Karpas-422 (cell line): Measurements from ENCODE around the gene PPIL3. TPM values are rescaled to one million over a fixed set of nuclear protein-coding genes. Genes with fewer than 3 reads are reported as not detected.
"Not testable (repeated sequence)": the region's sequence is repeated elsewhere in the genome, so short reads cannot be mapped to it uniquely, and the experiment has no call there.

Experiments
- DNase-seq: peaks from one replicate; pipeline ENCODE4 v3.0.0-alpha.2; 2015
- H2AFZ ChIP-seq: fragments of 200-600 bp; sonication (generic); 2 replicates; pipeline ENCODE4 v1.6.1; 2014; ENCODE audit warnings: antibody characterized with exemption, low read length, mixed read lengths
- H3K27ac ChIP-seq: fragments of 200-600 bp; sonication (generic); 2 replicates; pipeline ENCODE4 v1.5.1; 2014; ENCODE audit warnings: mild to moderate bottlenecking, low read length, moderate library complexity
- H3K27me3 ChIP-seq: fragments of 200-600 bp; sonication (generic); 2 replicates; pipeline ENCODE4 v1.6.1; 2014; ENCODE audit warnings: low read length, mixed read lengths
- H3K36me3 ChIP-seq: fragments of 200-600 bp; sonication (generic); 2 replicates; pipeline ENCODE4 v1.6.1; 2014; ENCODE audit warnings: low read length, mixed read lengths; ENCODE audit not compliant: insufficient read depth
- H3K4me1 ChIP-seq: fragments of 200-600 bp; sonication (generic); 2 replicates; pipeline ENCODE4 v1.6.1; 2014; ENCODE audit warnings: mild to moderate bottlenecking, low read length, mixed read lengths
- H3K4me2 ChIP-seq: fragments of 200-600 bp; sonication (generic); 2 replicates; pipeline ENCODE4 v1.6.1; 2014; ENCODE audit warnings: low read length, low read depth, mild to moderate bottlenecking; ENCODE audit not compliant: poor library complexity, severe bottlenecking
- H3K4me3 ChIP-seq: fragments of 200-600 bp; sonication (generic); 2 replicates; pipeline ENCODE4 v1.5.1; 2014; ENCODE audit warnings: mild to moderate bottlenecking, antibody characterized with exemption, low read length, mixed read lengths
- H3K79me2 ChIP-seq: fragments of 200-600 bp; sonication (generic); 2 replicates; pipeline ENCODE4 v1.6.1; 2014; ENCODE audit warnings: mild to moderate bottlenecking, low read length, mixed read lengths
- H3K9ac ChIP-seq: fragments of 200-600 bp; sonication (generic); 2 replicates; pipeline ENCODE4 v1.6.0; 2014; ENCODE audit warnings: low read length
- H3K9me2 ChIP-seq: fragments of 200-600 bp; sonication (generic), shearing (Covaris generic); replicated peaks from 2 replicates; pipeline ENCODE4 v1.6.0; 2014; ENCODE audit warnings: mild to moderate bottlenecking, low read length, moderate library complexity; ENCODE audit not compliant: insufficient read depth
- H3K9me3 ChIP-seq: fragments of 300-700, 200-600 bp; sonication (generic); 2 replicates; pipeline ENCODE4 v1.6.1; 2014; ENCODE audit warnings: low read length, mixed read lengths
- H4K20me1 ChIP-seq: fragments of 200-600 bp; sonication (generic); 2 replicates; pipeline ENCODE4 v1.6.1; 2014; ENCODE audit warnings: mild to moderate bottlenecking, antibody characterized with exemption, low read length, low read depth; ENCODE audit not compliant: insufficient read depth
- total RNA-seq: library from RNA; depleted of rRNA; stranded (reverse); fragments of >200 nt; shearing (Covaris generic); gene quantifications from 2 replicates; pipeline ENCODE4 v1.2.3, GENCODE V29; 2014; ENCODE audit warnings: low replicate concordance

The PPIL3 gene
- total RNA-seq, 1 experiment from 2014 or later = 96.6 TPM

DNA sequence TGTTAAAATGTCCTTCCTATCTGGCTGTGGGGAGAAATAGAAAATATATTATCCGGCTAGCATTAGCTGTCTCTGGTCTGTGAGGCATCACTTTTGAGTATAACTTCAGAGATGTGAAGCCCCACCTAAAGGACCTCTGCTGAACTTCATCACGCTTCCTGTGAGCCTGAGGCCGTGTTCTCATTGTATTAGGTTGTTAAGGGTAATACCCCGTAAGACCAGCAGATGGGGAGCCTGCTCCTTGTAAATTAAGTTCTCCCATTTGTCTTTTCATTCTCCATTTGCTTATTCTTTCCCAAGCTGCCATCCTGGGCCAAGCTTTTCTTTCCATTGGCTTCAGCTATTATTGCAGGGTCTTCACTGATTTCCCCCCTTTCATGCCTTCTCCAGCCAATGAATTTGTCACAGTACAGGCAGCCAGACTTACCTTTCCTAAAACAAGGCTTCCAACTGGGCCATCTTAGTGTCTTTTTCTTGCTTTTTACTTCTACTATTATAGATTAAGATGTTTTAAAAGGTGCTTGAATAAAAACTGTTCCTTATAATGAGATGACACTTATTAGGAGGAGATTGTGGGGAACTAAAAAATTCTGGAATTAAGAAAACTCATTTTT is 12.7 kb upstream of the PPIL3 start:
- peak; percentile 94 for DNase-seq
- Histone ChIP-seq H3K9me3 (no peaks in the 10 kb centered on the region), H3K9ac (no peak overlapping the region), H3K27me3 (no peaks in the 10 kb centered on the region), H3K4me3 (no peak overlapping the region), H3K27ac (peak overlapping the region; percentile 55), H3K36me3 (peaks cover 59% of the 10 kb centered on the region; the same call in 1 of the 2 replicates), H3K79me2 (0 out of 2 replicates have a peak, but pooled peaks cover 8% of the 10 kb centered on the region), H3K4me2 (no peak overlapping the region), H2AFZ (no peak overlapping the region), H3K9me2 (no peaks in the 10 kb centered on the region), H4K20me1 (no peaks in the 10 kb centered on the region), H3K4me1 (peaks cover 10% of the 10 kb centered on the region)

DNA sequence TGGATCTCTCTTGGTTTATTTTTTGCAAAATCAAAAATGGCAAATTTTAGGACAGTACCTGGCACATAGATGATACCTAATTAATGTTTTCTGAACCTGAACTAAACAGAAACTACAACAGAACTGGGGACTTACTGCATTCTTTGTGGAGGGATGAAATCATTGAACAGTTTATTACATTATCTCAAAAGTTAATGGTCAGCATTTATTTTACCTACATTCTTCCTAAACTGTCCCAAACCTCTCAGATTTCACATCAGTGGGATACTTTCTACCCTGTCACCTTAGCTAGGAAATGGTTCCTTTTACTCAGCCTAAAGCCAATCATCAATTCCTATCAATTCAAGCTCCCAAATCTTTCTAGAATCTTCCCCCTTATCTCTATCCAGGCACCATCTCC is 10.6 kb upstream of the PPIL3 start:
- Histone ChIP-seq H3K79me2 (peaks cover 11% of the 10 kb centered on the region; the same call in 1 of the 2 replicates), H2AFZ (no peak overlapping the region), H3K9me3 (no peaks in the 10 kb centered on the region), H4K20me1 (no peaks in the 10 kb centered on the region), H3K27ac (peak overlapping the region; percentile 24; the same call in 1 of the 2 replicates), H3K4me2 (no peak overlapping the region), H3K4me3 (no peak overlapping the region), H3K4me1 (peaks cover 10% of the 10 kb centered on the region), H3K9me2 (no peaks in the 10 kb centered on the region), H3K9ac (no peak overlapping the region), H3K27me3 (no peaks in the 10 kb centered on the region), H3K36me3 (peaks cover 68% of the 10 kb centered on the region; the same call in 1 of the 2 replicates)
- DNase-seq = no peak

GRCh38 chr2:200881715-200882249 is 7.1 kb downstream of the PPIL3 start:
- not testable (repeated sequence) for H3K9me3 ChIP-seq, DNase-seq, H3K9me2 ChIP-seq, H4K20me1 ChIP-seq, H3K4me2 ChIP-seq, H3K4me3 ChIP-seq, H3K27ac ChIP-seq, H3K4me1 ChIP-seq, H3K27me3 ChIP-seq, H3K9ac ChIP-seq, H2AFZ ChIP-seq
- Histone ChIP-seq H3K36me3 (peaks cover 59% of the 10 kb centered on the region), H3K79me2 (peaks cover 16% of the 10 kb centered on the region)

DNA sequence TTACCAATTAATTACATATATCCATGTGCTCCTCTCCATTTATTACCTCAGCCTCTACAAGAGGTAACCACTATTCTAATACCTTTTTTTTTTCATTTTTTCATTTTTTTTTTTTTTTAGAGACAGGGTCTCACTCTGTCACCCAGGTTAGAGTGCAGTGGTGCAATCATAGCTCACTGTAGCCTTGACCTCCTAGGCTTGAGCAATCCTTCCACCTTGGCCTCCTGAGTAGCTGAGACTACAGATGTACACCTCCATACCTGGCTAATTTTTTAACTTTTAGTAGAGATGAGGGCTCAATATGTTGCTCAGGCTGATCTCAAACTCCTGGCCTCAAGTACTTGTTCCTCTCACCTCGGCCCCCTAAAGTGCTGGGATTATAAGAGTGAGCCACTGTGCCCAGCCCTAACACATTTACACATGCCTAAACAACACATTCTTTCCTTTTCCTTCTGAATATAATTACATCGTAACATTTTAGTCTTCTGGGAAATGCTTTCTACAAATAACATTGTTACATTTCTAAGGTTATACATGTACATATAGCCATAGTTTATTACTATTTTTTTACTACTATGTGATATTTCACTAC is 10.5 kb downstream of the PPIL3 start:
- Histone ChIP-seq H3K27ac (no peak overlapping the region), H2AFZ (no peak overlapping the region), H3K9me2 (no peaks in the 10 kb centered on the region), H3K4me2 (no peak overlapping the region), H3K36me3 (peaks cover 72% of the 10 kb centered on the region), H3K79me2 (0 out of 2 replicates have a peak, but pooled peaks cover 2% of the 10 kb centered on the region), H3K4me1 (no peaks in the 10 kb centered on the region), H3K9me3 (no peaks in the 10 kb centered on the region), H4K20me1 (no peaks in the 10 kb centered on the region), H3K9ac (no peak overlapping the region), H3K27me3 (no peaks in the 10 kb centered on the region), H3K4me3 (no peak overlapping the region)
- no peak for DNase-seq

GRCh38 chr2:200877443-200877842 is 11.4 kb downstream of the PPIL3 start:
- no peak for DNase-seq
- Histone ChIP-seq H3K79me2 (0 out of 2 replicates have a peak, but pooled peaks cover 2% of the 10 kb centered on the region), H3K4me1 (no peaks in the 10 kb centered on the region), H3K9me2 (no peaks in the 10 kb centered on the region), H3K9me3 (no peaks in the 10 kb centered on the region), H3K4me2 (no peak overlapping the region), H3K9ac (no peak overlapping the region), H3K36me3 (peaks cover 74% of the 10 kb centered on the region), H3K27ac (no peak overlapping the region), H2AFZ (no peak overlapping the region), H4K20me1 (no peaks in the 10 kb centered on the region), H3K27me3 (no peaks in the 10 kb centered on the region), H3K4me3 (no peak overlapping the region)

DNA sequence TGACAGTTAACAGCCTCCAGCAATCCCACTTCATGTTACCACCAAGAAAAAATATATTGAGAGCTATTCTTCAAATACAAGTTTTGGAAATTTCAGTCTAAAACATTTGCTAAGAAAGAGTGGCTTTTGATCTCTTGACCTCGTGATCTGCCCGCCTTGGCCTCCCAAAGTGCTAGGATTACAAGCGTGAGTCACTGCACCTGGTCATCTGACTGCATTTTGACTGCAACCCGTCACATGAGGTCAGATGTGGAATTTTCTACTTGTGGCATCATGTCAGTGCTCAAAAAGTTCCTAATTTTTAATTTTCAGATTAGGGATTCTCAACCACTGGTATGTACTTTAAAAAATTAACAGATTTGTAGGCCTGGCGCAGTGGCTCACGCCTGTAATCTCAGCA is 15.3 kb downstream of the PPIL3 start:
- Histone ChIP-seq H3K4me2 (no peak overlapping the region), H3K27ac (no peak overlapping the region), H3K36me3 (peaks cover 48% of the 10 kb centered on the region), H4K20me1 (no peaks in the 10 kb centered on the region), H3K4me3 (no peak overlapping the region), H3K9ac (no peak overlapping the region), H3K4me1 (no peaks in the 10 kb centered on the region), H3K9me3 (no peaks in the 10 kb centered on the region), H2AFZ (no peak overlapping the region), H3K79me2 (0 out of 2 replicates have a peak, but pooled peaks cover 2% of the 10 kb centered on the region), H3K27me3 (no peaks in the 10 kb centered on the region), H3K9me2 (no peaks in the 10 kb centered on the region)
- DNase-seq = no peak

- Histone ChIP-seq H3K9me2 (no peaks in the 10 kb centered on the region), H3K9me3 (no peaks in the 10 kb centered on the region), H3K36me3 (peaks cover 33% of the 10 kb centered on the region), H3K4me3 (no peak overlapping the region), H2AFZ (no peak overlapping the region), H3K79me2 (no peaks in the 10 kb centered on the region), H3K27ac (no peak overlapping the region), H3K9ac (no peak overlapping the region), H3K27me3 (no peaks in the 10 kb centered on the region), H3K4me1 (no peaks in the 10 kb centered on the region), H4K20me1 (no peaks in the 10 kb centered on the region), H3K4me2 (no peak overlapping the region)
- DNase-seq = no peak
Observed at GRCh38 chr2:200871151-200871550, 17.7 kb downstream of the PPIL3 start.

DNA sequence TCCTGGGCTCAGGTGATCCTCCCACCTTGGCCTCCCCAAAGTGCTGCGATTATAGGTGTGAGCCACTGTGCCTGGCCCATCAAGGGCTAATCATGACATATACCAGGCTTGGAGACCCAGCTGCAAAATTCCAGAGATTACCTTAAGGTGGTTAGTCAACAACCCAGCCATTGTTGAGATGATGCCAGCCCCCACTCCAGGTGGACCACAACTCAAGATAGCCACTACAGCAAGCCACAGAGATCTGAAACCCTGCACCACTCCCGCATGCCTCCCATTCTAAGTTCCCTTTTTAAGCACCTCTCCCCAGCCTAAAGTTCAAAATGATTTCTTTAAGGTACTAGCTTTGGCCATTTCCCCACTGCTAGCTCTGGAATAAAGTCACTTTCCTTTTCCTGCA is 19.9 kb downstream of the PPIL3 start:
- H3K27me3 ChIP-seq = no peaks in the 10 kb centered on the region
- DNase-seq = no peak
- no peaks in the 10 kb centered on the region for H3K9me3 ChIP-seq
- H3K27ac ChIP-seq = no peak overlapping the region
- H3K4me1 ChIP-seq = peaks cover 7% of the 10 kb centered on the region
- H3K4me2 ChIP-seq = no peak overlapping the region
- H3K36me3 ChIP-seq = peaks cover 14% of the 10 kb centered on the region
- no peak overlapping the region for H2AFZ ChIP-seq
- H3K9ac ChIP-seq = no peak overlapping the region
- no peaks in the 10 kb centered on the region for H4K20me1 ChIP-seq
- H3K4me3 ChIP-seq = no peak overlapping the region
- H3K9me2 ChIP-seq = no peaks in the 10 kb centered on the region
- peaks cover 4% of the 10 kb centered on the region for H3K79me2 ChIP-seq
